H1 (cell line): ENCODE results near the gene PHLDA2. TPM values are rescaled to one million over a fixed set of nuclear protein-coding genes. Genes with fewer than 3 reads are reported as not detected.

Experiments used
- HDAC2 ChIP-seq, 2 experiments: fragments of 300-600 bp in 1 of 2; sonication (generic) in 1 of 2; IDR thresholded peaks; 2 replicates each; pipeline ENCODE4 v1.6.1; 2011 to 2012; ENCODE audit warnings: low read depth in 2 of 2, low read length in 2 of 2, mild to moderate bottlenecking in 2 of 2, moderate library complexity in 2 of 2, borderline replicate concordance in 1 of 2, inconsistent platforms in 1 of 2
- POU5F1 ChIP-seq: IDR thresholded peaks from 2 replicates; pipeline ENCODE4 v1.6.1; 2011; ENCODE audit warnings: low read depth, mild to moderate bottlenecking, low read length, moderate library complexity
- polyA plus RNA-seq, 7 experiments: library from polyadenylated mRNA; depleted of rRNA in 3 of 7; stranded (reverse) in 5 of 7; unstranded in 2 of 7; fragments of >200 nt in 5 of 7; fragments of 200-250 nt in 2 of 7; gene quantifications; 1 replicate in 5 of 7; 2 replicates in 1 of 7; 4 replicates in 1 of 7; pipeline versions ENCODE4 v1.2.1 to v1.2.3, GENCODE V29; 2011 to 2013; ENCODE audit warnings: missing spikeins in 2 of 7, mixed read lengths in 2 of 7
- total RNA-seq: library from RNA; stranded (reverse); fragmentation: NEBNext Ultra II Directional; extraction: Animal tissue kit (Norgen Biotek cat#: 25700); gene quantifications from 2 replicates; pipeline ENCODE4 v1.2.1, GENCODE V29; 2021

The PHLDA2 gene
- total and polyA plus RNA-seq, 2 of the 8 experiments (the other 6 are each of a cell fraction or from before 2014, with no cell fraction given), result 5.2 to 7.6 TPM

- TF ChIP-seq HDAC2 (IDR thresholded peaks at IDR 0.05; ENCODE audit: borderline replicate concordance in 1 of 2, low read depth in 2 of 2, low read length in 2 of 2) (no peak), POU5F1 (no peak)
Observed at GRCh38 chr11:2974272-2974671, 45.1 kb upstream of the PHLDA2 start (continued).
